PC-3 (cell line): ENCODE results near the gene LKAAEAR1. TPM values are rescaled to one million over a fixed set of nuclear protein-coding genes. Genes with fewer than 3 reads are reported as not detected.

Experiments used
- ATAC-seq: fragments of 200-7000 bp; cut with Tn5 transposase; 2 replicates; pipeline ENCODE4 v1.9.1; 2020; ENCODE audit warnings: mild to moderate bottlenecking, moderate library complexity
- BruUV-seq: library from RNA; stranded (reverse); fragments of 400-500 nt; replicated peaks from 2 replicates; lab custom pipeline; 2021; lab: Mats Ljungman, UMichigan
- CTCF ChIA-PET: fragments of 300-600 bp; sonication (Branson Sonifier 250); formaldehyde crosslinking; loops from one replicate; lab custom pipeline; 2022; ENCODE audit warnings: antibody characterized with exemption; lab: Charles Lee
- POLR2A ChIA-PET: fragments of 300-600 bp; sonication (Branson Sonifier 250); formaldehyde crosslinking; loops from one replicate; lab custom pipeline; 2022; ENCODE audit warnings: antibody characterized with exemption; ENCODE audit not compliant: unreplicated experiment; lab: Charles Lee
- DNase-seq: peaks from one replicate; pipeline ENCODE4 v3.0.0-alpha.2; 2015
- H2AFZ ChIP-seq: fragments of 300-600 bp; sonication (generic); 2 replicates; pipeline ENCODE4 v1.6.0; 2016; ENCODE audit warnings: antibody characterized with exemption, low read length
- H3F3A ChIP-seq: fragments of 300-600 bp; sonication (generic); one replicate; pipeline ENCODE4 v1.6.0; 2017; ENCODE audit warnings: antibody characterized with exemption, low read length, control low read depth, mild to moderate bottlenecking; ENCODE audit not compliant: unreplicated experiment
- H3K27ac ChIP-seq: fragments of 300-600 bp; sonication (generic); 2 replicates; pipeline ENCODE4 v1.5.1; 2016; ENCODE audit warnings: mild to moderate bottlenecking, low read length
- H3K27me3 ChIP-seq: fragments of 300-600 bp; sonication (generic); 2 replicates; pipeline ENCODE4 v1.6.1; 2016; ENCODE audit warnings: low read length, mixed read lengths
- H3K36me3 ChIP-seq: fragments of 300-600 bp; sonication (generic); 2 replicates; pipeline ENCODE4 v1.6.1; 2016; ENCODE audit warnings: low read depth, mixed run types, low read length, mixed read lengths
- H3K4me1 ChIP-seq: fragments of 300-600 bp; sonication (generic); 2 replicates; pipeline ENCODE4 v1.5.1; 2016; ENCODE audit warnings: low read length; ENCODE audit not compliant: insufficient read depth
- H3K4me2 ChIP-seq: fragments of 300-600 bp; sonication (generic); 2 replicates; pipeline ENCODE4 v1.6.0; 2016; ENCODE audit warnings: low read length
- H3K4me3 ChIP-seq: fragments of 300-600 bp; sonication (generic); 2 replicates; pipeline ENCODE4 v1.5.1; 2016; ENCODE audit warnings: mild to moderate bottlenecking, low read length, mixed read lengths
- H3K79me2 ChIP-seq: fragments of 300-600 bp; sonication (generic); 2 replicates; pipeline ENCODE4 v1.6.1; 2017; ENCODE audit warnings: low read length, mixed read lengths
- H3K9ac ChIP-seq: fragments of 300-600 bp; sonication (generic); 2 replicates; pipeline ENCODE4 v1.6.0; 2016; ENCODE audit warnings: mild to moderate bottlenecking, low read length
- H3K9me2 ChIP-seq: fragments of 300-600 bp; sonication (generic); replicated peaks from 2 replicates; pipeline ENCODE4 v1.6.1; 2016; ENCODE audit warnings: mixed run types, low read length, mixed read lengths
- H3K9me3 ChIP-seq: fragments of 300-600 bp; sonication (generic); 2 replicates; pipeline ENCODE4 v1.6.1; 2016; ENCODE audit warnings: low read length, mixed read lengths
- H4K20me1 ChIP-seq: fragments of 300-600 bp; sonication (generic); 2 replicates; pipeline ENCODE4 v1.6.1; 2016; ENCODE audit warnings: low read length, mixed read lengths
- EZH2 ChIP-seq: fragments of 300-600 bp; sonication (generic); IDR thresholded peaks from one replicate; pipeline ENCODE4 v1.6.1; 2017; ENCODE audit warnings: antibody characterized with exemption, mild to moderate bottlenecking, low read length; ENCODE audit not compliant: unreplicated experiment
- EZH2phosphoT487 ChIP-seq: fragments of 300-600 bp; sonication (generic); IDR thresholded peaks from 2 replicates; pipeline ENCODE4 v1.6.1; 2018; ENCODE audit warnings: mild to moderate bottlenecking, antibody characterized with exemption, low read length, borderline replicate concordance
- intact Hi-C: fragments of 100-400 bp; cut with micrococcal nuclease; formaldehyde crosslinking; loops from 2 replicates; pipeline ENCODE4 v1.9.0; 2023
- total RNA-seq: library from RNA; depleted of rRNA; stranded (reverse); fragments of >200 nt; gene quantifications from 2 replicates; pipeline ENCODE4 v1.2.3, GENCODE V29; 2014
- TF ChIP-seq, protein P1 (sequence below): fragments of 300-600 bp; sonication (generic); conservative IDR thresholded peaks from 2 replicates; pipeline ENCODE4 v1.5.1; 2017; ENCODE audit warnings: antibody characterized with exemption, low read depth, mild to moderate bottlenecking, low read length

Gene LKAAEAR1
- total RNA-seq, 1 experiment from 2014 or later, result 1.1 TPM

DNA sequence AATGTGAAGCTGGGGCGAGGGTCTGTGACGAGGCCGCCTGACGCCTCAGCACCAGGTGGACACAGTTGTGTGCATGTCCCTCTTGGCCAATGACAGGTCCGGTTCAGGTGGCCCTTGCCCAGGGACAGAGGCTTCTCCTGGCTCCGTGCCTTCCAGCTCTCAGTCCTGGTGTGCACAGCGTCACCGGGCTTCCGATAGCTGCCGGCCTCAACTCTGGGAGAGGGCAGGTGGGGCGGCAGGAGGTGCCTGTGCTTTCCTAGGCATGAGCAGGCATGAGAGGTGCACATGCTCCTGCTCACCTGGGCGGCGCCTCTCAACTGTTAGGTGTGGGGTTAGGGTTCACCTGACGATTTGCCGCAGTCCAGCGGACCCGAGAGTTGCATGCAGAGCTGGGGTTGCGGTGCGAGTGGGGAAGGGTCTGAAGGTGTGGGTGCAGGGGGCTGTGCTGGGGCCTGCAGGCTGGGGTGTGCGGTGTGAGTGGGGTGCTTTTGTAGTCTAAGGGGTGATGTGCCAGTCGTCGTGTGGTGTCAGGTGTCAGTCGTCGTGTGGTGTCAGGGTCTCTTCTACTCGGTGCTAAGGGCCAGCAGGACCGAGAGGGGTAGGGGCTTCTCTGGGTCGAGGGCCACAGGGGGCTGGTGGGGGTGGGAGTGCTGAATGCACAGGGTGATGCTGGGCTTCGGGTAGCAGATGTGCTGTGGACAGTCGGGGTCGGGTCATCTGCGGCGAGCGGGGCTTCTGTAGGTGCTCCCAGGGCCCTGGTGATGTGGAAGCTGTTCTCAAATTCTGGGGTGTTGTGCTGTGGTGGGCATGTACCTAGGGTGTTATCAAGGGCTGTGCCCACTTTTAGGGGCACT is 31.0 kb downstream of the LKAAEAR1 start:
- POLR2A ChIA-PET, result no interaction called here
- no peaks in the 10 kb centered on the region for H3F3A ChIP-seq
- no peaks in the 10 kb centered on the region for H3K36me3 ChIP-seq
- no peak overlapping the region for H3K4me2 ChIP-seq
- no peaks in the 10 kb centered on the region for H3K79me2 ChIP-seq
- H3K4me1 ChIP-seq, result peaks cover 7% of the 10 kb centered on the region
- CTCF ChIA-PET, result interaction anchor here (0.5 kb wide), 1 partner anchor 9 kb away, joined by 3 read pairs; no protein-coding TSS in a partner anchor
- no peaks in the 10 kb centered on the region for H4K20me1 ChIP-seq
- H3K4me3 ChIP-seq, result no peak overlapping the region
- no peak overlapping the region for H3K9ac ChIP-seq
- DNase-seq, result no peak
- no peak for TF ChIP-seq EZH2phosphoT487
- TF ChIP-seq, protein P1, sequence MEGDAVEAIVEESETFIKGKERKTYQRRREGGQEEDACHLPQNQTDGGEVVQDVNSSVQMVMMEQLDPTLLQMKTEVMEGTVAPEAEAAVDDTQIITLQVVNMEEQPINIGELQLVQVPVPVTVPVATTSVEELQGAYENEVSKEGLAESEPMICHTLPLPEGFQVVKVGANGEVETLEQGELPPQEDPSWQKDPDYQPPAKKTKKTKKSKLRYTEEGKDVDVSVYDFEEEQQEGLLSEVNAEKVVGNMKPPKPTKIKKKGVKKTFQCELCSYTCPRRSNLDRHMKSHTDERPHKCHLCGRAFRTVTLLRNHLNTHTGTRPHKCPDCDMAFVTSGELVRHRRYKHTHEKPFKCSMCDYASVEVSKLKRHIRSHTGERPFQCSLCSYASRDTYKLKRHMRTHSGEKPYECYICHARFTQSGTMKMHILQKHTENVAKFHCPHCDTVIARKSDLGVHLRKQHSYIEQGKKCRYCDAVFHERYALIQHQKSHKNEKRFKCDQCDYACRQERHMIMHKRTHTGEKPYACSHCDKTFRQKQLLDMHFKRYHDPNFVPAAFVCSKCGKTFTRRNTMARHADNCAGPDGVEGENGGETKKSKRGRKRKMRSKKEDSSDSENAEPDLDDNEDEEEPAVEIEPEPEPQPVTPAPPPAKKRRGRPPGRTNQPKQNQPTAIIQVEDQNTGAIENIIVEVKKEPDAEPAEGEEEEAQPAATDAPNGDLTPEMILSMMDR, result no peak
- TF ChIP-seq EZH2, result no peak
- BruUV-seq, result no TSS peak
- H3K27ac ChIP-seq, result no peak overlapping the region
- H3K9me3 ChIP-seq, result no peaks in the 10 kb centered on the region
- no peaks in the 10 kb centered on the region for H3K9me2 ChIP-seq
- ATAC-seq, result no peak
- H2AFZ ChIP-seq, result no peak overlapping the region
- H3K27me3 ChIP-seq, result no peaks in the 10 kb centered on the region
- intact Hi-C loops, result no loop called here

DNA sequence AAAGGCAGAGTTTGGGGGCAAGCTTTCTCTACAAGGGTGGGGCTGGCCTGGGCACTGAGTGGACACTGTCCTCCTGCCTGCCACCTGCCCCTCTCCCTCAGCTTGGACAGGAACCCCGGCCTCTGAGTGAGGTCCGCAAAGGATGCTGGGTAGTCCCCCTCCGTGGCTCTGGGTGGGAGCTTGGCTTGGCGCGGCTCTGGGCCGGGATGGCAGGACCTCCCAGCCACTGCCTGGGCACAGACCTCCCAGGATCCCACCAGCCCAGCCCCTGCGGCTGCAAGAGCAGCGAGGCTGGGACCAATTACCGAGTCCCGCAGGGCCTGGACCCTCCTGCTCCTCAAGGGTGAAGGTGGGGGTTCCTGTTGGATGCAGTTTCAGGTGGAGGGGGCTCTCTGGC is 31.9 kb downstream of the LKAAEAR1 start:
- 0 out of 2 replicates have a peak, but pooled peaks cover 3% of the 10 kb centered on the region for H3K4me1 ChIP-seq
- no peak overlapping the region for H3K27ac ChIP-seq
- H3F3A ChIP-seq, result no peaks in the 10 kb centered on the region
- no peaks in the 10 kb centered on the region for H3K79me2 ChIP-seq
- ChIA-PET CTCF (no interaction called here), POLR2A (no interaction called here)
- no peaks in the 10 kb centered on the region for H3K9me3 ChIP-seq
- H3K27me3 ChIP-seq, result no peaks in the 10 kb centered on the region
- no peak for ATAC-seq
- H2AFZ ChIP-seq, result no peak overlapping the region
- no peaks in the 10 kb centered on the region for H3K36me3 ChIP-seq
- TF ChIP-seq, protein P1, result no peak
- TF ChIP-seq EZH2, result no peak
- TF ChIP-seq EZH2phosphoT487, result no peak
- DNase-seq, result no peak
- H3K4me3 ChIP-seq, result no peak overlapping the region
- BruUV-seq, result no TSS peak
- H3K9me2 ChIP-seq, result no peaks in the 10 kb centered on the region
- no peak overlapping the region for H3K9ac ChIP-seq
- intact Hi-C loops, result no loop called here
- H4K20me1 ChIP-seq, result no peaks in the 10 kb centered on the region
- H3K4me2 ChIP-seq, result no peak overlapping the region
